K562 (cell line): Measurements from ENCODE around the gene PDZRN3. TPM values are rescaled to one million over a fixed set of nuclear protein-coding genes. Genes with fewer than 3 reads are reported as not detected.

Source experiments
- ATAC-seq: fragments of 200-7000 bp; cut with Tn5 transposase; 3 replicates; pipeline ENCODE4 v1.9.1; 2020; ENCODE audit warnings: moderate library complexity
- BruUV-seq: library from RNA; stranded (reverse); fragments of 400-500 nt; replicated peaks from 2 replicates; lab custom pipeline; 2021; lab: Mats Ljungman, UMichigan
- CTCF ChIA-PET: fragments of 300-600 bp; formaldehyde crosslinking; extraction: SDS; loops from one replicate; lab custom pipeline; 2021; ENCODE audit warnings: low intra/inter-chr PET ratio; lab: Yijun Ruan, JAX
- POLR2A ChIA-PET: fragments of 300-600, 350-650 bp; sonication (Branson Sonifier 250); formaldehyde crosslinking; extraction: SDS; loops from one replicate; lab custom pipeline; 2021; ENCODE audit warnings: antibody characterized with exemption, inconsistent platforms; lab: Yijun Ruan, JAX
- DNase-seq, 4 experiments: peaks; one replicate each; pipeline versions ENCODE4 v3.0.0 to v3.0.0-alpha.2; 2011 to 2018; ENCODE audit warnings: low spot score in 3 of 4, mixed read lengths in 3 of 4; ENCODE audit errors: extremely low read depth in 1 of 4
- FAIRE-seq: peaks from 2 replicates; lab custom pipeline; 2011; peaks lifted over from hg19 to GRCh38; lab: Jason Lieb, UNC
- H2AFZ ChIP-seq: 2 replicates; pipeline ENCODE4 v1.6.0; 2011; ENCODE audit warnings: low read depth, low read length, control low read depth, inconsistent platforms
- H3K27ac ChIP-seq: fragments of 200-600 bp; 3 replicates; pipeline ENCODE4 v1.8.0; 2011; ENCODE audit warnings: low read depth, mild to moderate bottlenecking, control low read depth, inconsistent platforms, low read length, moderate library complexity, mixed read lengths; ENCODE audit errors: extremely low read depth
- H3K27me3 ChIP-seq, 2 experiments: fragments of 300-600 bp in 1 of 2; 2 replicates in 1 of 2; 3 replicates in 1 of 2; pipeline versions ENCODE4 v1.6.0 to v1.8.0; 2011; ENCODE audit warnings: inconsistent platforms in 2 of 2, low read length in 2 of 2, mild to moderate bottlenecking in 1 of 2, mixed read lengths in 1 of 2, moderate library complexity in 1 of 2; ENCODE audit not compliant: control insufficient read depth in 2 of 2, insufficient read depth in 2 of 2
- H3K36me3 ChIP-seq: fragments of 300-600 bp; 3 replicates; pipeline ENCODE4 v1.8.0; 2011; ENCODE audit warnings: mild to moderate bottlenecking, low read length, inconsistent platforms; ENCODE audit not compliant: control insufficient read depth, insufficient read depth
- H3K4me1 ChIP-seq, 2 experiments: fragments of 200-600 bp in 1 of 2; replicated peaks in 1 of 2; 2 replicates in 1 of 2; 3 replicates in 1 of 2; pipeline versions ENCODE4 v1.5.1 to v1.8.0; 2011; ENCODE audit warnings: inconsistent platforms in 2 of 2, low read length in 2 of 2, mild to moderate bottlenecking in 1 of 2, mixed read lengths in 1 of 2, moderate library complexity in 1 of 2; ENCODE audit not compliant: control insufficient read depth in 2 of 2, insufficient read depth in 2 of 2
- H3K4me2 ChIP-seq: 2 replicates; pipeline ENCODE4 v1.6.1; 2011; ENCODE audit warnings: low read length, control low read depth, inconsistent platforms, mixed read lengths; ENCODE audit not compliant: insufficient read depth
- H3K4me3 ChIP-seq: fragments of 200-600 bp; sonication (generic), shearing (Covaris generic); 2 replicates; pipeline ENCODE4 v1.5.1; 2016; ENCODE audit warnings: control low read depth, inconsistent platforms
- H3K79me2 ChIP-seq: fragments of 200-600 bp; 3 replicates; pipeline ENCODE4 v1.8.0; 2011; ENCODE audit warnings: low read length, inconsistent platforms; ENCODE audit not compliant: control insufficient read depth, insufficient read depth
- H3K9ac ChIP-seq, 2 experiments: 2 replicates each; pipeline versions ENCODE4 v1.6.0 to v1.6.1; 2011; ENCODE audit warnings: low read depth in 2 of 2, low read length in 2 of 2, control low read depth in 1 of 2, inconsistent platforms in 1 of 2, mild to moderate bottlenecking in 1 of 2, mixed read lengths in 1 of 2; ENCODE audit not compliant: insufficient read depth in 1 of 2
- H3K9me1 ChIP-seq: one replicate; pipeline ENCODE4 v1.6.0; 2011; ENCODE audit warnings: inconsistent platforms, mild to moderate bottlenecking, low read length, moderate library complexity; ENCODE audit not compliant: control insufficient read depth, insufficient read depth
- H3K9me3 ChIP-seq: replicated peaks from 2 replicates; pipeline ENCODE4 v1.5.1; 2011; ENCODE audit warnings: low read depth, low read length, inconsistent platforms; ENCODE audit not compliant: control insufficient read depth, insufficient read depth
- H4K20me1 ChIP-seq: replicated peaks from 2 replicates; pipeline ENCODE4 v1.6.1; 2011; ENCODE audit warnings: low read length, inconsistent platforms, mixed read lengths; ENCODE audit not compliant: control insufficient read depth, insufficient read depth
- BCL6 ChIP-seq: fragments of 250-450 bp; sonication (Bioruptor Pico); IDR thresholded peaks from 2 replicates; pipeline ENCODE4 v1.4.0; 2020
- C11orf30 ChIP-seq: fragments of 450-650 bp; IDR thresholded peaks from 2 replicates; pipeline ENCODE4 v1.6.1; 2016; ENCODE audit warnings: low read depth, mild to moderate bottlenecking
- CHCHD3 ChIP-seq: fragments of 250-450 bp; sonication (Bioruptor Pico); IDR thresholded peaks from 2 replicates; pipeline ENCODE4 v2.1.2; 2022; ENCODE audit warnings: mild to moderate bottlenecking
- HDAC2 ChIP-seq: fragments of 450-650 bp; IDR thresholded peaks from 2 replicates; pipeline ENCODE4 v1.6.1; 2016; ENCODE audit warnings: mild to moderate bottlenecking
- HINFP ChIP-seq: fragments of 450-650 bp; conservative IDR thresholded peaks from 2 replicates; pipeline ENCODE4 v1.6.1; 2016; ENCODE audit warnings: missing genetic modification characterization, low read depth, mild to moderate bottlenecking, control low read depth, missing compliant biosample characterization
- LCOR ChIP-seq: sonication (generic); formaldehyde crosslinking; IDR thresholded peaks from 2 replicates; pipeline ENCODE4 v1.8.0; 2022; ENCODE audit warnings: mild to moderate bottlenecking, missing genetic modification reagents
- MEF2A ChIP-seq: IDR thresholded peaks from 2 replicates; pipeline ENCODE4 v1.6.1; 2011; ENCODE audit warnings: low read depth, mild to moderate bottlenecking, low read length, moderate library complexity; ENCODE audit not compliant: control insufficient read depth
- PKNOX1 ChIP-seq: fragments of 450-650 bp; IDR thresholded peaks from 2 replicates; pipeline ENCODE4 v1.6.1; 2016
- PREB ChIP-seq: sonication (generic); formaldehyde crosslinking; IDR thresholded peaks from 2 replicates; pipeline ENCODE4 v1.8.1; 2023; ENCODE audit warnings: mild to moderate bottlenecking, missing genetic modification reagents
- RBFOX2 ChIP-seq: fragments of 200-400 bp; formaldehyde crosslinking; IDR thresholded peaks from 2 replicates; pipeline ENCODE4 v1.6.1; 2017; ENCODE audit warnings: low read depth, mild to moderate bottlenecking, low read length, moderate library complexity
- RBM22 ChIP-seq: fragments of 200-400 bp; formaldehyde crosslinking; IDR thresholded peaks from 2 replicates; pipeline ENCODE4 v1.6.1; 2018; ENCODE audit warnings: low read length, low read depth; ENCODE audit not compliant: poor library complexity, severe bottlenecking
- ZKSCAN1 ChIP-seq: fragments of 150-350 bp; IDR thresholded peaks from 2 replicates; pipeline ENCODE4 v1.6.1; 2016; ENCODE audit warnings: low read depth, low read length
- WGBS: fragments of 100-300 bp; shearing (Covaris generic); methylation state at CpG from one replicate; pipeline ENCODE4 v1.1.6; 2016; ENCODE audit warnings: low coverage, mixed read lengths; ENCODE audit not compliant: insufficient coverage; ENCODE audit errors: missing lambda C conversion rate; 5-methylcytosine and 5-hydroxymethylcytosine counted together
- in situ Hi-C: fragments of 300-500 bp; cut with MboI; formaldehyde crosslinking; loops from 4 replicates; pipeline ENCODE4 v1.15.0; 2018; ENCODE audit warnings: inconsistent platforms, mixed read lengths
- intact Hi-C: fragments of 100-400 bp; cut with micrococcal nuclease; formaldehyde crosslinking; loops from 2 replicates; pipeline ENCODE4 v1.14.2; 2022
- polyA plus RNA-seq, 8 experiments: library from polyadenylated mRNA; depleted of rRNA in 4 of 8; stranded (reverse) in 5 of 8; unstranded in 3 of 8; fragments of >200 nt; fragmentation: Nextera tagmentation in 2 of 8; fragmentation: Illumina TruSeq in 1 of 8; extraction: Ambion mirVana in 2 of 8; extraction: Trizol in 1 of 8; gene quantifications; 2 replicates each; pipeline versions ENCODE4 v1.2.1 to v1.2.3, GENCODE V29; 2011 to 2014; ENCODE audit warnings: inconsistent platforms in 1 of 8, missing spikeins in 1 of 8
- total RNA-seq, 7 experiments: library from RNA; depleted of rRNA in 6 of 7; stranded (reverse); fragments of >200 nt in 6 of 7; fragmentation: Illumina TruSeq in 2 of 7; extraction: Trizol in 2 of 7; gene quantifications; 2 replicates each; pipeline versions ENCODE4 v1.2.1 to v1.2.3, GENCODE V29; 2011 to 2021; ENCODE audit warnings: low replicate concordance in 1 of 7

PDZRN3 gene
- total and polyA plus RNA-seq, 9 of the 15 experiments (the other 6 are each of a cell fraction or from before 2014, with no cell fraction given), result 0.16 TPM; not detected in 8

GRCh38 chr3:73398084-73398483 lies 226.7 kb downstream of the PDZRN3 start:
- H4K20me1 ChIP-seq, result no peaks in the 10 kb centered on the region
- H3K9me1 ChIP-seq, result no peaks in the 10 kb centered on the region
- ATAC-seq, result no peak
- no peaks in the 10 kb centered on the region for H3K9me3 ChIP-seq
- no peak overlapping the region for H2AFZ ChIP-seq
- TF ChIP-seq CHCHD3 (no peak), MEF2A (no peak), ZKSCAN1 (no peak), LCOR (CRISPR knock-in tag) (no peak), C11orf30 (no peak)
- no TSS peak for BruUV-seq
- peaks cover 0 to 3% of the 10 kb centered on the region in 2 experiments; a peak in 1 of 5 replicates for H3K27me3 ChIP-seq
- WGBS, result 0% methylated on average over 8 of the region's 8 CpGs
- H3K36me3 ChIP-seq, result no peaks in the 10 kb centered on the region
- FAIRE-seq, result no peak
- H3K4me2 ChIP-seq, result no peak overlapping the region
- H3K4me1 ChIP-seq, result no peaks in the 10 kb centered on the region
- in situ Hi-C loops, result no loop called here
- POLR2A ChIA-PET, result no interaction called here
- CTCF ChIA-PET, result no interaction called here
- no peak overlapping the region for H3K9ac ChIP-seq
- H3K27ac ChIP-seq, result no peak overlapping the region
- intact Hi-C loops, result no loop called here
- DNase-seq, result no peak
- H3K79me2 ChIP-seq, result no peaks in the 10 kb centered on the region
- no peak overlapping the region for H3K4me3 ChIP-seq

GRCh38 chr3:73394240-73394639 lies 230.5 kb downstream of the PDZRN3 start:
- in situ Hi-C loops, result no loop called here
- ATAC-seq, result no peak
- WGBS, result 0% methylated on average over 5 of the region's 5 CpGs
- H3K4me3 ChIP-seq, result no peak overlapping the region
- peaks cover 0 to 3% of the 10 kb centered on the region in 2 experiments; a peak in 1 of 5 replicates for H3K27me3 ChIP-seq
- H3K4me1 ChIP-seq, result no peaks in the 10 kb centered on the region
- FAIRE-seq, result no peak
- H4K20me1 ChIP-seq, result no peaks in the 10 kb centered on the region
- no peak overlapping the region for H2AFZ ChIP-seq
- no peak for DNase-seq
- no TSS peak for BruUV-seq
- no peak overlapping the region for H3K9ac ChIP-seq
- no peaks in the 10 kb centered on the region for H3K9me3 ChIP-seq
- H3K9me1 ChIP-seq, result no peaks in the 10 kb centered on the region
- POLR2A ChIA-PET, result no interaction called here
- intact Hi-C loops, result no loop called here
- no peaks in the 10 kb centered on the region for H3K79me2 ChIP-seq
- H3K36me3 ChIP-seq, result no peaks in the 10 kb centered on the region
- H3K27ac ChIP-seq, result no peak overlapping the region
- CTCF ChIA-PET, result no interaction called here
- no peak overlapping the region for H3K4me2 ChIP-seq
- no peak for TF ChIP-seq RBFOX2
- no peak for TF ChIP-seq HINFP (tag)
- TF ChIP-seq PKNOX1, result no peak
- no peak for TF ChIP-seq BCL6 (CRISPR knock-in tag)
- no peak for TF ChIP-seq HDAC2
- TF ChIP-seq PREB, result no peak
- TF ChIP-seq RBM22, result no peak
